ENCODE data around the gene PFN2.
"Not testable (repeated sequence)": the region's sequence is repeated elsewhere in the genome, so short reads cannot be mapped to it uniquely, and the experiment has no call there.

PFN2 gene

GRCh38 chr3:149970716-149971402 lies at the start of gene PFN2:
PFN2 (minus strand) TSS chr3:149970895; CDS start chr3:149970856, 39 bp downstream.
- DNase-seq (ENCODE audit: low read depth, low spot score): peak; percentile 82

GRCh38 chr3:150015901-150016300 lies 45.2 kb upstream of the PFN2 start:
- DNase-seq (ENCODE audit: low read depth, low spot score): no peak

GRCh38 chr3:150014782-150015181 lies 44.1 kb upstream of the PFN2 start:
- DNase-seq (ENCODE audit: low read depth, low spot score): no peak

GRCh38 chr3:150013801-150014200 lies 43.1 kb upstream of the PFN2 start:
- DNase-seq (ENCODE audit: low read depth, low spot score): no peak

- no peak for DNase-seq (ENCODE audit: low read depth, low spot score)
These were observed 36.1 kb upstream of the PFN2 start for GRCh38 chr3:150006794-150007193.

GRCh38 chr3:150005243-150006112 lies 34.8 kb upstream of the PFN2 start:
- no peak for DNase-seq (ENCODE audit: low read depth, low spot score)

GRCh38 chr3:150000641-150001040 lies 29.9 kb upstream of the PFN2 start:
- DNase-seq (ENCODE audit: low read depth, low spot score): no peak

- DNase-seq (ENCODE audit: low read depth, low spot score): no peak
These were observed 28.7 kb upstream of the PFN2 start for GRCh38 chr3:149999421-149999820.

- no peak for DNase-seq (ENCODE audit: low read depth, low spot score)
These were observed 28.3 kb upstream of the PFN2 start for GRCh38 chr3:149998946-149999345.

GRCh38 chr3:149992416-149993058 lies 21.8 kb upstream of the PFN2 start:
- peak; percentile 80 for DNase-seq (ENCODE audit: low read depth, low spot score)

GRCh38 chr3:149990423-149990948 lies 19.8 kb upstream of the PFN2 start:
- DNase-seq (ENCODE audit: low read depth, low spot score): no peak

- no peak for DNase-seq (ENCODE audit: low read depth, low spot score)
These were observed 18.6 kb upstream of the PFN2 start for GRCh38 chr3:149989307-149989706.

- no peak for DNase-seq (ENCODE audit: low read depth, low spot score)
These were observed 12.9 kb upstream of the PFN2 start for GRCh38 chr3:149983628-149984027.

- DNase-seq (ENCODE audit: low read depth, low spot score): not testable (repeated sequence)
These were observed 12.4 kb upstream of the PFN2 start for GRCh38 chr3:149983053-149983452.

GRCh38 chr3:149981979-149982378 lies 11.3 kb upstream of the PFN2 start:
- not testable (repeated sequence) for DNase-seq (ENCODE audit: low read depth, low spot score)

GRCh38 chr3:149977386-149977785 lies 6.7 kb upstream of the PFN2 start:
- no peak for DNase-seq (ENCODE audit: low read depth, low spot score)

- peak; percentile 32 for DNase-seq (ENCODE audit: low read depth, low spot score)
These were observed 5.2 kb upstream of the PFN2 start for GRCh38 chr3:149975919-149976318.

- peak; percentile 86 for DNase-seq (ENCODE audit: low read depth, low spot score)
These were observed 844 bp upstream of the PFN2 start for GRCh38 chr3:149971403-149972075.

- DNase-seq (ENCODE audit: low read depth, low spot score): peak; percentile 86
These were observed 567 bp downstream of the PFN2 start for GRCh38 chr3:149969940-149970715.

- DNase-seq (ENCODE audit: low read depth, low spot score): peak; percentile 91
These were observed 1.4 kb downstream of the PFN2 start for GRCh38 chr3:149969110-149969939.

Data from ELF-1 (cell line).